HepG2 (cell line): Measurements from ENCODE around the gene APC2. TPM values are rescaled to one million over a fixed set of nuclear protein-coding genes. Genes with fewer than 3 reads are reported as not detected.

Experiments used
- CBX1 ChIP-seq: IDR thresholded peaks from one replicate; pipeline ENCODE4 v1.6.1; 2016; ENCODE audit warnings: antibody characterized with exemption, low read depth
- KAT2B ChIP-seq: fragments of 150-350 bp; IDR thresholded peaks from 2 replicates; pipeline ENCODE4 v1.6.1; 2014; ENCODE audit warnings: low read depth, low read length, borderline replicate concordance
- KAT7 ChIP-seq: IDR thresholded peaks from 2 replicates; pipeline ENCODE4 v1.6.1; 2018; ENCODE audit warnings: borderline replicate concordance, missing compliant biosample characterization
- KMT2A ChIP-seq: sonication (generic); formaldehyde crosslinking; IDR thresholded peaks from 2 replicates; pipeline ENCODE4 v1.4.0; 2020; ENCODE audit warnings: missing genetic modification reagents
- NFRKB ChIP-seq: fragments of 450-650 bp; IDR thresholded peaks from 2 replicates; pipeline ENCODE4 v1.6.1; 2017
- ONECUT2 ChIP-seq: sonication (generic); formaldehyde crosslinking; IDR thresholded peaks from 2 replicates; pipeline ENCODE4 v1.4.0; 2020; ENCODE audit warnings: missing genetic modification reagents
- ZKSCAN5 ChIP-seq: sonication (generic); formaldehyde crosslinking; IDR thresholded peaks from 2 replicates; pipeline ENCODE4 v1.5.1; 2020; ENCODE audit warnings: mild to moderate bottlenecking, missing genetic modification reagents
- ZNF251 ChIP-seq: sonication (generic); formaldehyde crosslinking; IDR thresholded peaks from 2 replicates; pipeline ENCODE4 v1.9.0; 2021; ENCODE audit warnings: mild to moderate bottlenecking, missing genetic modification reagents
- ZNF281 ChIP-seq: sonication (generic); formaldehyde crosslinking; IDR thresholded peaks from 2 replicates; pipeline ENCODE4 v1.4.0; 2020; ENCODE audit warnings: missing genetic modification reagents, borderline replicate concordance
- ZNF558 ChIP-seq: sonication (generic); formaldehyde crosslinking; IDR thresholded peaks from 2 replicates; pipeline ENCODE4 v1.9.0; 2022; ENCODE audit warnings: mild to moderate bottlenecking, missing genetic modification reagents, borderline replicate concordance
- ZNF652 ChIP-seq: IDR thresholded peaks from 2 replicates; pipeline ENCODE4 v1.6.1; 2016; ENCODE audit warnings: low read depth, borderline replicate concordance
- polyA plus RNA-seq, 8 experiments: library from polyadenylated mRNA; depleted of rRNA in 3 of 8; stranded (reverse) in 7 of 8; unstranded in 1 of 8; fragments of >200 nt; fragmentation: Illumina TruSeq in 4 of 8; extraction: Trizol in 4 of 8; gene quantifications; 2 replicates each; pipeline versions ENCODE4 v1.2.1 to v1.2.3, GENCODE V29; 2011 to 2016; ENCODE audit warnings: low read depth in 4 of 8, missing spikeins in 1 of 8, mixed read lengths in 1 of 8; ENCODE audit not compliant: insufficient read depth in 1 of 8
- total RNA-seq, 5 experiments: library from RNA; depleted of rRNA; stranded (reverse); fragments of >200 nt; fragmentation: Illumina TruSeq; extraction: Trizol; gene quantifications; 2 replicates each; pipeline ENCODE4 v1.2.3, GENCODE V29; 2016; ENCODE audit warnings: low read depth in 1 of 5
- TF ChIP-seq, protein P1 (sequence below): sonication (generic); formaldehyde crosslinking; conservative IDR thresholded peaks from 2 replicates; pipeline ENCODE4 v1.4.0; 2020; ENCODE audit warnings: missing genetic modification reagents
- TF ChIP-seq, protein P2 (sequence below): sonication (generic); formaldehyde crosslinking; IDR thresholded peaks from 2 replicates; pipeline ENCODE4 v1.4.0; 2020; ENCODE audit warnings: missing genetic modification reagents, borderline replicate concordance
- TF ChIP-seq, protein P3 (sequence below): IDR thresholded peaks from 2 replicates; pipeline ENCODE4 v1.6.1; 2016
- TF ChIP-seq, protein P4 (sequence below): sonication (generic); formaldehyde crosslinking; IDR thresholded peaks from 2 replicates; pipeline ENCODE4 v1.4.0; 2020; ENCODE audit warnings: missing genetic modification reagents, borderline replicate concordance

The APC2 gene
- total and polyA plus RNA-seq, 2 of the 13 experiments (the other 11 are each of a cell fraction or from before 2014, with no cell fraction given) = 0.08 to 0.22 TPM

GRCh38 chr19:1438035-1438932, 11.6 kb upstream of the APC2 start, which contains the start of gene RPS15 (continued):
- TF ChIP-seq ZNF281 (CRISPR knock-in tag) (peak; percentile 31; the same call in 1 of the 2 replicates), ZNF251 (no peak), ONECUT2 (CRISPR knock-in tag) (peak; percentile 50; the same call in 1 of the 2 replicates), ZNF558 (CRISPR knock-in tag) (0 out of 2 replicates have a peak, but pooled peaks have one; percentile 46), ZNF652 (CRISPR knock-in tag) (no peak; the same call in 1 of the 2 replicates), KMT2A (peak; percentile 86), NFRKB (no peak), KAT2B (no peak), ZKSCAN5 (CRISPR knock-in tag) (peak; percentile 78; the same call in 1 of the 2 replicates), CBX1 (peak; percentile 92), KAT7 (CRISPR knock-in tag) (peak; percentile 96; the same call in 1 of the 2 replicates)
- TF ChIP-seq, protein P1, sequence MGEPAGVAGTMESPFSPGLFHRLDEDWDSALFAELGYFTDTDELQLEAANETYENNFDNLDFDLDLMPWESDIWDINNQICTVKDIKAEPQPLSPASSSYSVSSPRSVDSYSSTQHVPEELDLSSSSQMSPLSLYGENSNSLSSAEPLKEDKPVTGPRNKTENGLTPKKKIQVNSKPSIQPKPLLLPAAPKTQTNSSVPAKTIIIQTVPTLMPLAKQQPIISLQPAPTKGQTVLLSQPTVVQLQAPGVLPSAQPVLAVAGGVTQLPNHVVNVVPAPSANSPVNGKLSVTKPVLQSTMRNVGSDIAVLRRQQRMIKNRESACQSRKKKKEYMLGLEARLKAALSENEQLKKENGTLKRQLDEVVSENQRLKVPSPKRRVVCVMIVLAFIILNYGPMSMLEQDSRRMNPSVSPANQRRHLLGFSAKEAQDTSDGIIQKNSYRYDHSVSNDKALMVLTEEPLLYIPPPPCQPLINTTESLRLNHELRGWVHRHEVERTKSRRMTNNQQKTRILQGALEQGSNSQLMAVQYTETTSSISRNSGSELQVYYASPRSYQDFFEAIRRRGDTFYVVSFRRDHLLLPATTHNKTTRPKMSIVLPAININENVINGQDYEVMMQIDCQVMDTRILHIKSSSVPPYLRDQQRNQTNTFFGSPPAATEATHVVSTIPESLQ = no peak
- TF ChIP-seq, protein P2, sequence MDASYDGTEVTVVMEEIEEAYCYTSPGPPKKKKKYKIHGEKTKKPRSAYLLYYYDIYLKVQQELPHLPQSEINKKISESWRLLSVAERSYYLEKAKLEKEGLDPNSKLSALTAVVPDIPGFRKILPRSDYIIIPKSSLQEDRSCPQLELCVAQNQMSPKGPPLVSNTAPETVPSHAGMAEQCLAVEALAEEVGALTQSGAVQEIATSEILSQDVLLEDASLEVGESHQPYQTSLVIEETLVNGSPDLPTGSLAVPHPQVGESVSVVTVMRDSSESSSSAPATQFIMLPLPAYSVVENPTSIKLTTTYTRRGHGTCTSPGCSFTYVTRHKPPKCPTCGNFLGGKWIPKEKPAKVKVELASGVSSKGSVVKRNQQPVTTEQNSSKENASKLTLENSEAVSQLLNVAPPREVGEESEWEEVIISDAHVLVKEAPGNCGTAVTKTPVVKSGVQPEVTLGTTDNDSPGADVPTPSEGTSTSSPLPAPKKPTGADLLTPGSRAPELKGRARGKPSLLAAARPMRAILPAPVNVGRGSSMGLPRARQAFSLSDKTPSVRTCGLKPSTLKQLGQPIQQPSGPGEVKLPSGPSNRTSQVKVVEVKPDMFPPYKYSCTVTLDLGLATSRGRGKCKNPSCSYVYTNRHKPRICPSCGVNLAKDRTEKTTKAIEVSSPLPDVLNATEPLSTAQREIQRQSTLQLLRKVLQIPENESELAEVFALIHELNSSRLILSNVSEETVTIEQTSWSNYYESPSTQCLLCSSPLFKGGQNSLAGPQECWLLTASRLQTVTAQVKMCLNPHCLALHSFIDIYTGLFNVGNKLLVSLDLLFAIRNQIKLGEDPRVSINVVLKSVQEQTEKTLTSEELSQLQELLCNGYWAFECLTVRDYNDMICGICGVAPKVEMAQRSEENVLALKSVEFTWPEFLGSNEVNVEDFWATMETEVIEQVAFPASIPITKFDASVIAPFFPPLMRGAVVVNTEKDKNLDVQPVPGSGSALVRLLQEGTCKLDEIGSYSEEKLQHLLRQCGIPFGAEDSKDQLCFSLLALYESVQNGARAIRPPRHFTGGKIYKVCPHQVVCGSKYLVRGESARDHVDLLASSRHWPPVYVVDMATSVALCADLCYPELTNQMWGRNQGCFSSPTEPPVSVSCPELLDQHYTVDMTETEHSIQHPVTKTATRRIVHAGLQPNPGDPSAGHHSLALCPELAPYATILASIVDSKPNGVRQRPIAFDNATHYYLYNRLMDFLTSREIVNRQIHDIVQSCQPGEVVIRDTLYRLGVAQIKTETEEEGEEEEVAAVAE (CRISPR knock-in tag) = peak; percentile 84
- TF ChIP-seq, protein P3, sequence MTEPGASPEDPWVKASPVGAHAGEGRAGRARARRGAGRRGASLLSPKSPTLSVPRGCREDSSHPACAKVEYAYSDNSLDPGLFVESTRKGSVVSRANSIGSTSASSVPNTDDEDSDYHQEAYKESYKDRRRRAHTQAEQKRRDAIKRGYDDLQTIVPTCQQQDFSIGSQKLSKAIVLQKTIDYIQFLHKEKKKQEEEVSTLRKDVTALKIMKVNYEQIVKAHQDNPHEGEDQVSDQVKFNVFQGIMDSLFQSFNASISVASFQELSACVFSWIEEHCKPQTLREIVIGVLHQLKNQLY (CRISPR knock-in tag) = peak; percentile 86
- TF ChIP-seq, protein P4, sequence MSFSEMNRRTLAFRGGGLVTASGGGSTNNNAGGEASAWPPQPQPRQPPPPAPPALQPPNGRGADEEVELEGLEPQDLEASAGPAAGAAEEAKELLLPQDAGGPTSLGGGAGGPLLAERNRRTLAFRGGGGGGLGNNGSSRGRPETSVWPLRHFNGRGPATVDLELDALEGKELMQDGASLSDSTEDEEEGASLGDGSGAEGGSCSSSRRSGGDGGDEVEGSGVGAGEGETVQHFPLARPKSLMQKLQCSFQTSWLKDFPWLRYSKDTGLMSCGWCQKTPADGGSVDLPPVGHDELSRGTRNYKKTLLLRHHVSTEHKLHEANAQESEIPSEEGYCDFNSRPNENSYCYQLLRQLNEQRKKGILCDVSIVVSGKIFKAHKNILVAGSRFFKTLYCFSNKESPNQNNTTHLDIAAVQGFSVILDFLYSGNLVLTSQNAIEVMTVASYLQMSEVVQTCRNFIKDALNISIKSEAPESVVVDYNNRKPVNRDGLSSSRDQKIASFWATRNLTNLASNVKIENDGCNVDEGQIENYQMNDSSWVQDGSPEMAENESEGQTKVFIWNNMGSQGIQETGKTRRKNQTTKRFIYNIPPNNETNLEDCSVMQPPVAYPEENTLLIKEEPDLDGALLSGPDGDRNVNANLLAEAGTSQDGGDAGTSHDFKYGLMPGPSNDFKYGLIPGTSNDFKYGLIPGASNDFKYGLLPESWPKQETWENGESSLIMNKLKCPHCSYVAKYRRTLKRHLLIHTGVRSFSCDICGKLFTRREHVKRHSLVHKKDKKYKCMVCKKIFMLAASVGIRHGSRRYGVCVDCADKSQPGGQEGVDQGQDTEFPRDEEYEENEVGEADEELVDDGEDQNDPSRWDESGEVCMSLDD (CRISPR knock-in tag) = peak; percentile 92; the same call in 1 of the 2 replicates
